Stimulated activated effector memory CD8-positive, alpha-beta T cell treated with anti-CD3 and anti-CD28 coated beads, Interleukin-12 subunit alpha, Interleukin-12 subunit beta, amount 100 ng/mL, for 72 hours (primary cell): Measurements from ENCODE around the gene LACTB.
"Not testable (repeated sequence)": the region's sequence is repeated elsewhere in the genome, so short reads cannot be mapped to it uniquely, and the experiment has no call there.

Source experiments
- ATAC-seq: fragments of 150-1000 bp; cut with Tn5 transposase; 2 replicates; pipeline ENCODE4 v1.10.0; 2021
- DNase-seq, 2 donors: peaks; one replicate each; pipeline ENCODE4 v3.0.0; 2021 to 2022; ENCODE audit warnings: low spot score in 2 of 2
- H3K27ac Mint-ChIP-seq: one replicate; pipeline ENCODE4 v1.8.0; 2022; ENCODE audit warnings: mild to moderate bottlenecking, mixed read lengths
- H3K36me3 Mint-ChIP-seq: one replicate; pipeline ENCODE4 v1.8.0; 2022; ENCODE audit warnings: mild to moderate bottlenecking, mixed read lengths
- H3K4me1 Mint-ChIP-seq: one replicate; pipeline ENCODE4 v1.8.0; 2022; ENCODE audit warnings: mixed read lengths
- H3K4me3 Mint-ChIP-seq: one replicate; pipeline ENCODE4 v1.8.0; 2022; ENCODE audit warnings: mild to moderate bottlenecking, mixed read lengths
- H3K9me3 Mint-ChIP-seq: one replicate; pipeline ENCODE4 v1.8.0; 2022; ENCODE audit warnings: mixed read lengths

Gene LACTB

GRCh38 chr15:63105354-63105753 is 16.3 kb upstream of the LACTB start:
- not testable (repeated sequence) for H3K36me3 Mint-ChIP-seq

GRCh38 chr15:63107895-63108546 is 13.6 kb upstream of the LACTB start:
- no peak overlapping the region for H3K27ac Mint-ChIP-seq
- ATAC-seq (no peak), DNase-seq (no peak)
- no peaks in the 10 kb centered on the region for H3K9me3 Mint-ChIP-seq
- no peak overlapping the region for H3K4me3 Mint-ChIP-seq
- H3K36me3 Mint-ChIP-seq: no peaks in the 10 kb centered on the region
- no peaks in the 10 kb centered on the region for H3K4me1 Mint-ChIP-seq

More at GRCh38 chr15:63105354-63105753, 16.3 kb upstream of the LACTB start:
- not testable (repeated sequence) for H3K27ac Mint-ChIP-seq, H3K4me3 Mint-ChIP-seq, DNase-seq, ATAC-seq, H3K4me1 Mint-ChIP-seq, H3K9me3 Mint-ChIP-seq

DNA sequence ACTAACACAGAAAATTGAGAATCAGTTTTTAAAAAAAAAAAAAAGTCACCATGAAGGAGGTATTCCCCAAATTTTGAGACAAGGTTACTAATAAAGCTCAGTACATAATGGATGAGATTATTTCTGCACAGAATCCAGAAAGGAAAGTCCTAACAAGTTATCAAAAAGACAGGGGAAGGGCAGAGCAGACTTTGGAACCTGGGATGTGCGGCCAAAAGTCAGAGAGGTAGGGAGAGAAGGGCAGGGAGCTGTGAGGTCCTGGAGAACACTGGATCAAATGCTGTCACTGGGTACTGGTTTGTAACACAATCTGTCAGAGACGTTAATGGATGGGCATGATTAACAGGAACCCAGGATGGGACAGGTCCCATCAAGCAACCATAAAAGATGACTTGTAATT is 12.2 kb upstream of the LACTB start:
- H3K9me3 Mint-ChIP-seq: no peaks in the 10 kb centered on the region
- no peaks in the 10 kb centered on the region for H3K36me3 Mint-ChIP-seq
- H3K27ac Mint-ChIP-seq: no peak overlapping the region
- H3K4me1 Mint-ChIP-seq: no peaks in the 10 kb centered on the region
- H3K4me3 Mint-ChIP-seq: no peak overlapping the region
- no peak for ATAC-seq
- no peak for DNase-seq

GRCh38 chr15:63109920-63110319 is 11.7 kb upstream of the LACTB start:
- H3K36me3 Mint-ChIP-seq: no peaks in the 10 kb centered on the region
- ATAC-seq (no peak), DNase-seq (no peak)
- no peaks in the 10 kb centered on the region for H3K9me3 Mint-ChIP-seq
- H3K4me1 Mint-ChIP-seq: no peaks in the 10 kb centered on the region
- no peak overlapping the region for H3K4me3 Mint-ChIP-seq
- H3K27ac Mint-ChIP-seq: no peak overlapping the region

DNA sequence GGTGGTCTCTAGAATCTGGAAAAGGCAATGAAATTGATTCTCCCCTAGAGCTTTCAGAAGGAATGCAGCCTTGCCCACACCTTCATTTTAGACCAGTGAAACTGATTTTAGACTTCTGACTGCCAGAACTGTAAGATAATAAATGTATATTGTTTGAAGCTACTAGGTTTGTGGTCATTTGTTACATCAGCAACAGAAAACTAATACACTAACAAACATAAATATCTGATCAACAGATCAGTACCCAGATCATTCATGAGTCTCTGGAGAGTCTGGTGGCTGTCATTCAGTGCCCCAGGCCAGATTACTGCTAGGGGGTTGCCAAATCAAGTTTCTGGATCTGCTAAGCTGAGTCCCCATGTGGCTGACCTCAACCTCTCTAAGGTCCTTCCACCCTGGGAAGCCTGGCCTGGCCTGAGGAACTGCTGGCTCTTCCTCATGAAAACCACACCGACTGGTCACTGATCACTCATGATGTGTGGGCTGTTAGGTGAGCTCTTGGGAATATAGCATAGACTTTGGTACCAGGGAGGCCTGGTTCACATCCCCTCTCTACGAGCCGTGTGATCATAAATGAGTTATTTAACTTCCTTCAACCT is 11.1 kb upstream of the LACTB start:
- Mint-ChIP-seq H3K4me1 (no peaks in the 10 kb centered on the region), H3K4me3 (no peak overlapping the region), H3K36me3 (no peaks in the 10 kb centered on the region), H3K27ac (no peak overlapping the region), H3K9me3 (no peaks in the 10 kb centered on the region)
- ATAC-seq (no peak), DNase-seq (no peak)

DNA sequence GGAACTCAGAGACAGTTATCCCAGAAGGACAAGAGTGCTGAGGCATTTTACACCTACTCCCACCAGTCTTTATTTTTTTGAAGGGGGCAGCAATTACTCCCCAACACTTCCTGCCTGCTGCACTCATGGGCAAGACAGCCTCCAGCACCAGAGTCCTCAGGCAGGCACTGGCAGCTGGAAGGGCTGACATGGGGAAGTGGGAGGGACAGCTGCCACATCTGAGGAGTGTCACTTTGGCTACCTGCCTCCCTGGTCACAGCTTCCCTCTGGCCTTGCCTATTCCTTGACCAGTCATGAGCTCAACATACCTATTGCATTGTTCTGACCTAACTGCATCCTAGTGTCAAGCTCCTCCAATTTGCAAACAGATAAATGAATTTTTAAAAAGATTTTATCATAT is 10.2 kb upstream of the LACTB start:
- Mint-ChIP-seq H3K4me1 (no peaks in the 10 kb centered on the region), H3K36me3 (no peaks in the 10 kb centered on the region), H3K9me3 (no peaks in the 10 kb centered on the region), H3K4me3 (no peak overlapping the region), H3K27ac (no peak overlapping the region)
- DNase-seq (no peak), ATAC-seq (no peak)

DNA sequence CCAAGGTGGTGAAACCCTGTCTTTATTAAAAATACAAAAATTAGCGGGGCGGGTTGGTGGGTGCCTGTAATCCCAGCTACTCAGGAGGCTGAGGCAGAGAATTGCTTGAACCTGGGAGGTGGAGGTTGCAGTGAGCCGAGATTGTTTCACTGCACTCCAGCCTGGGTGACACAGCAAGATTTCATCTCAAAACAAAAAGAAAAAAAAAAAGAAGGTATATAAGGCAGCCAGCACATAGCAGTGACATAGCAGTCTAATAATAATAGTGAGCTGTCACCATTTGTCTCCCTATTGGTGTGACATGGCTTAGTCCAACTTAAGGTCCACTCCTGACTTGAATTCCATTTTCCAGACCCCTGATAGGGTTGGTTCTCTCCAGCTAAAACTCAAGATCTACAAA is 8.8 kb upstream of the LACTB start:
- Mint-ChIP-seq H3K4me1 (no peaks in the 10 kb centered on the region), H3K9me3 (no peaks in the 10 kb centered on the region), H3K4me3 (no peak overlapping the region), H3K36me3 (no peaks in the 10 kb centered on the region), H3K27ac (no peak overlapping the region)
- DNase-seq (no peak), ATAC-seq (no peak)

- peaks cover 3% of the 10 kb centered on the region for H3K9me3 Mint-ChIP-seq
- DNase-seq (no peak), ATAC-seq (no peak)
- H3K36me3 Mint-ChIP-seq: no peaks in the 10 kb centered on the region
- H3K4me3 Mint-ChIP-seq: no peak overlapping the region
- no peaks in the 10 kb centered on the region for H3K4me1 Mint-ChIP-seq
- H3K27ac Mint-ChIP-seq: no peak overlapping the region
These were observed 7.2 kb upstream of the LACTB start for GRCh38 chr15:63114465-63114864.

GRCh38 chr15:63118854-63119253 is 2.8 kb upstream of the LACTB start:
- peaks cover 16% of the 10 kb centered on the region for H3K4me1 Mint-ChIP-seq
- no peak overlapping the region for H3K4me3 Mint-ChIP-seq
- H3K27ac Mint-ChIP-seq: no peak overlapping the region
- peak in 1 of 2 donors; percentile 30 for DNase-seq
- ATAC-seq: no peak
- peaks cover 7% of the 10 kb centered on the region for H3K9me3 Mint-ChIP-seq
- H3K36me3 Mint-ChIP-seq: peaks cover 23% of the 10 kb centered on the region

DNA sequence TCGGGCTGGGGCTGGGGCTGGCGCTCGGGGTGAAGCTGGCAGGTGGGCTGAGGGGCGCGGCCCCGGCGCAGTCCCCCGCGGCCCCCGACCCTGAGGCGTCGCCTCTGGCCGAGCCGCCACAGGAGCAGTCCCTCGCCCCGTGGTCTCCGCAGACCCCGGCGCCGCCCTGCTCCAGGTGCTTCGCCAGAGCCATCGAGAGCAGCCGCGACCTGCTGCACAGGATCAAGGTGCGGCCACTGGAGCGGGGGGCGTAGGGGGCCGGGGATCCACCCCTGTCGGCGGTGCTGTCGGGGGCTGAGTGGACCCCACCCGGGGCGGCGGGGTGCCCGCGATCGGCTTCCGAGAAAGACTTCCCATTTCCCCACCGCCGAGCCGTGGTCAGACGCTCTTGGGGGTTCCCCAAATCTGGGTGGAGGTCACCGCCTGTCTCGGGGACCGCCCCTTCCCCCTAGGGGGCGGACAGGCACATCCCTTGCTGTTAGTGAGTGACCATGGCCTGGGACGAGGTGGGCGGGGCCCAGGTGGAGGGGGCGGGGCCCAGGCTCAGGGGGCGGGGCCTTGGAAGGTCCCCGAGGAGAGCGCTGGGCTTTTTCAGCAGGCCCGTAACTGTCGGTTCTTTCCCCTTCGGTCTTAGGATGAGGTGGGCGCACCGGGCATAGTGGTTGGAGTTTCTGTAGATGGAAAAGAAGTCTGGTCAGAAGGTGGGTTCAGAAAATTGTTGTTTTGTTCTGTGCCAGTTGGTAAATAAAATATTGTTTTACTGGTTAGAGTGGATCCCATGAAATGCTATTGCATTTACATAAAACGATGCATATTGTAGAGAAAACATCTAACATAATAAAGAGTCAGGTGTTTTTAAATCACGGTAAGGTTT is 578 bp downstream of the LACTB start:
- Mint-ChIP-seq H3K27ac (peak overlapping the region; percentile 80), H3K4me3 (peak overlapping the region; percentile 70), H3K4me1 (peaks cover 16% of the 10 kb centered on the region), H3K36me3 (peaks cover 57% of the 10 kb centered on the region), H3K9me3 (peaks cover 7% of the 10 kb centered on the region)
- peak; percentile 92 for ATAC-seq
- peak; percentile 89 to 95 for DNase-seq

- H3K36me3 Mint-ChIP-seq: peaks cover 79% of the 10 kb centered on the region
- DNase-seq (peak in 1 of 2 donors; percentile 40), ATAC-seq (no peak)
- no peak overlapping the region for H3K27ac Mint-ChIP-seq
- H3K9me3 Mint-ChIP-seq: peaks cover 4% of the 10 kb centered on the region
- H3K4me3 Mint-ChIP-seq: no peak overlapping the region
- H3K4me1 Mint-ChIP-seq: peaks cover 16% of the 10 kb centered on the region
These were observed 2.8 kb downstream of the LACTB start for GRCh38 chr15:63124506-63124905.

GRCh38 chr15:63126726-63127125 is 5.1 kb downstream of the LACTB start:
- ATAC-seq: no peak
- Mint-ChIP-seq H3K36me3 (peaks cover 92% of the 10 kb centered on the region), H3K9me3 (no peaks in the 10 kb centered on the region), H3K4me1 (peaks cover 7% of the 10 kb centered on the region), H3K27ac (no peak overlapping the region), H3K4me3 (no peak overlapping the region)
- no peak for DNase-seq

DNA sequence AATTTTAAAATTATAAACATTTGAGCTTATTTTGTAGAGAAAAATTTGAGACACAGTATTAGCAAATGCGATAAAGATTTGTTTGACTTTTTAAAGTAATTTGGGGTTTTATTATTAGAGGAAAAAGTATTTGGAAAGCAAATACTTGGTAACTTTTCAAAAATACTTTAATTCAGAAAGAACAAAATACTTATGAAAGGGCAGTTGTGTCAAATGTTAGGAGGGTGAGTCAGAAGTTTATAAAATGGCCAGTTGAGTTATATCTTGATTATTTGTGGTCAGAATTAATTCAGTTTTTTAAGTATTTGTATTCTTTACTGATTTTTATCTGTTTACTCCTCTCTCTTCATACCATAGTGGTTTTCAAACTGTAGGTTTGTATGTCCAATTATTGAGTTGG is 12.1 kb downstream of the LACTB start:
- no peak overlapping the region for H3K4me3 Mint-ChIP-seq
- no peak overlapping the region for H3K27ac Mint-ChIP-seq
- ATAC-seq: no peak
- DNase-seq: no peak
- H3K36me3 Mint-ChIP-seq: peaks cover 59% of the 10 kb centered on the region
- H3K4me1 Mint-ChIP-seq: peaks cover 13% of the 10 kb centered on the region
- H3K9me3 Mint-ChIP-seq: no peaks in the 10 kb centered on the region

- DNase-seq (no peak), ATAC-seq (no peak)
- H3K4me3 Mint-ChIP-seq: no peak overlapping the region
- H3K27ac Mint-ChIP-seq: no peak overlapping the region
- H3K36me3 Mint-ChIP-seq: peaks cover 53% of the 10 kb centered on the region
- no peaks in the 10 kb centered on the region for H3K9me3 Mint-ChIP-seq
- peaks cover 13% of the 10 kb centered on the region for H3K4me1 Mint-ChIP-seq
These were observed 12.8 kb downstream of the LACTB start for GRCh38 chr15:63134245-63134985.

DNA sequence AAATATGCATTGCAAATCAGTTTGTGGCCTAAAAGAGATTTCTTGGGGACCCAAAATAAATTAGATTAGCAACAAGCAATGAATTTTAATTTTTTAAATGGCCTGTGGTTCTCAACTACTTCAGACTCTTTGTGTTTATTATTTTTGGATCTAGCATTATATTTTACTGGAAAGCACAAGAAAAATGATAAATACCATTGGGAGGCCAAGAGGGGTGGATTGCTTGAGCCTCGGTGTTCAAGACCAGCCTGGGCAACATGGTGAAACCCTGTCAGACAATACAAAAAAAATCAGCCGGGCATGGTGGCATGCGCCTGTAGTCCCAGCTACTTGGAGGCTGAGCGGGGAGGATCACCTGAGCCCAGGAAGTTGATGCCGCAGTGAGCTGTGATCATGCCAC is 13.6 kb downstream of the LACTB start:
- Mint-ChIP-seq H3K36me3 (peaks cover 44% of the 10 kb centered on the region), H3K4me1 (peaks cover 13% of the 10 kb centered on the region), H3K4me3 (no peak overlapping the region), H3K9me3 (no peaks in the 10 kb centered on the region), H3K27ac (peak overlapping the region; percentile 54)
- no peak for DNase-seq
- no peak for ATAC-seq
